ENCODE data around the gene AKT2. TPM values are rescaled to one million over a fixed set of nuclear protein-coding genes. Genes with fewer than 3 reads are reported as not detected.

The AKT2 gene
- total RNA-seq, 1 experiment from 2014 or later, result 108 TPM

DNA sequence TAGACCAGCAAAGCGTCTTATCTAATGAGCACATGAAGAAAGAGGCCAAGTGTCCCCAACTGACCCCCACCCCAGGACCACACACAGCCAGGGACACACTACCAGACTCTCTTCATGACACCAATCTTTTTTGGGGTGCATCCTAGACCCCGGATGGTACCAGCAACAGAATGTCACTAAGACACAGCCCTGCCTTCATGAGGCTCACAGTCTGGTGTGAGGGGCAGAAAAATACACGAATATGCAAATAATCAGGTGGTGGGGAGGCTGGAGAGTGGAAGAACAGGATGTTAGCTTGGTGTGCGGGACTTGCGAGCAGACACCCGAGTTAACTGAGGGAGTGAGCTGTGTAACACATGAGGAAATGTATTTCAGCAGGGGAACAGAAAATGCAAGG, 17.5 kb downstream of the AKT2 start:
- peak overlapping the region; percentile 16 for H3K27ac Mint-ChIP-seq (ENCODE audit: low read depth, unreplicated experiment)

DNA sequence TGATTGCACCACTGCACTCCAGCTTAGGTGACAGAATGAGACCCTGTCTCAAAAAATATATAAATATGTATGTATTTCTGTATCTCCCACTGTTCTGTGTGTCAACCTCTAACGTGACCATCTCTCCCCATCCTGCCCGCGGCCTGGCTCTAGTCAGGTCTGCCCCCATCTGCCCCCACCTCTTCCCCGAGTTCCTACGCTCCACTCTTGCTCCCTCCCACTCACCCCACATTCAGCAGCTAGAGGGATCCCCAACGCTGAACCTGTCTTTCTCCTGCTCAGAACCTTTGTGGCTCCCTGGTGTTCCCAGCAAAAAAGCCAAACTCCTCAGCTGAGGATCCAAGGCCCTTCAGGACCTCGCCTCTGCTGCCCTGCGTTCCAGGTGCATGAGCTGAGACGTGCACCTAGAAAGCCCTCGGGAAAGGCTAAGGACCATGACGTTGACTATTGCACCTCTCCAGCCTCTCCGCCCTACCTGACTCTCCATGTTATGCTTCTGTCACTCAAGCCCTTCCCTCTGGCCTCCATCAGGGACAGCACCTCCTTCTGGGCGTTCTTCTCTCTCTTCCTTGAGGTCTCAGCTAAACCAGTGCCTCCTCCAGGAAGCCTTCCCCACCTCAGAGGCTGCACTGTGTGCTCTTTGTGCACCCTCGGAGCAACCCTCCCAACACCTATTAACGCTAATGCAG, 18.1 kb downstream of the AKT2 start:
- Mint-ChIP-seq H3K4me3 (ENCODE audit: unreplicated experiment) (no peak overlapping the region), H3K9me3 (ENCODE audit: unreplicated experiment) (no peaks in the 10 kb centered on the region), H3K27me3 (ENCODE audit: insufficient read depth, unreplicated experiment) (no peaks in the 10 kb centered on the region), H3K4me1 (ENCODE audit: insufficient read depth, unreplicated experiment) (no peaks in the 10 kb centered on the region), H3K27ac (ENCODE audit: low read depth, unreplicated experiment) (peak overlapping the region; percentile 16), H3K36me3 (ENCODE audit: insufficient read depth, unreplicated experiment) (peaks cover 26% of the 10 kb centered on the region)
- BruUV-seq (replicated peaks), result no TSS peak
- POLR2A ChIA-PET, result interaction anchor here (0.7 kb wide), 1 partner anchor 254 kb away, joined by 3 read pairs; no protein-coding TSS in a partner anchor
- CTCF ChIA-PET, result interaction anchor here (0.6 kb wide), 1 partner anchor 10 kb away, joined by 4 read pairs; no protein-coding TSS in a partner anchor
- no peak for DNase-seq (ENCODE audit: unreplicated experiment)
- intact Hi-C loops (cut with micrococcal nuclease), result no loop called here
- TF ChIP-seq, protein P1, sequence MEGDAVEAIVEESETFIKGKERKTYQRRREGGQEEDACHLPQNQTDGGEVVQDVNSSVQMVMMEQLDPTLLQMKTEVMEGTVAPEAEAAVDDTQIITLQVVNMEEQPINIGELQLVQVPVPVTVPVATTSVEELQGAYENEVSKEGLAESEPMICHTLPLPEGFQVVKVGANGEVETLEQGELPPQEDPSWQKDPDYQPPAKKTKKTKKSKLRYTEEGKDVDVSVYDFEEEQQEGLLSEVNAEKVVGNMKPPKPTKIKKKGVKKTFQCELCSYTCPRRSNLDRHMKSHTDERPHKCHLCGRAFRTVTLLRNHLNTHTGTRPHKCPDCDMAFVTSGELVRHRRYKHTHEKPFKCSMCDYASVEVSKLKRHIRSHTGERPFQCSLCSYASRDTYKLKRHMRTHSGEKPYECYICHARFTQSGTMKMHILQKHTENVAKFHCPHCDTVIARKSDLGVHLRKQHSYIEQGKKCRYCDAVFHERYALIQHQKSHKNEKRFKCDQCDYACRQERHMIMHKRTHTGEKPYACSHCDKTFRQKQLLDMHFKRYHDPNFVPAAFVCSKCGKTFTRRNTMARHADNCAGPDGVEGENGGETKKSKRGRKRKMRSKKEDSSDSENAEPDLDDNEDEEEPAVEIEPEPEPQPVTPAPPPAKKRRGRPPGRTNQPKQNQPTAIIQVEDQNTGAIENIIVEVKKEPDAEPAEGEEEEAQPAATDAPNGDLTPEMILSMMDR (IDR thresholded peaks at IDR 0.05; ENCODE audit: unreplicated experiment), result no peak

More for the DNA sequence above, 17.5 kb downstream of the AKT2 start:
- H3K27me3 Mint-ChIP-seq (ENCODE audit: insufficient read depth, unreplicated experiment), result no peaks in the 10 kb centered on the region
- peaks cover 23% of the 10 kb centered on the region for H3K36me3 Mint-ChIP-seq (ENCODE audit: insufficient read depth, unreplicated experiment)
- no peak for DNase-seq (ENCODE audit: unreplicated experiment)
- no peaks in the 10 kb centered on the region for H3K4me1 Mint-ChIP-seq (ENCODE audit: insufficient read depth, unreplicated experiment)
- ChIA-PET POLR2A (no interaction called here), CTCF (interaction anchor here (0.6 kb wide), 1 partner anchor 10 kb away, joined by 4 read pairs; no protein-coding TSS in a partner anchor)
- intact Hi-C loops (cut with micrococcal nuclease), result no loop called here
- TF ChIP-seq, protein P1 (IDR thresholded peaks at IDR 0.05; ENCODE audit: unreplicated experiment), result no peak
- no TSS peak for BruUV-seq (replicated peaks)
- no peaks in the 10 kb centered on the region for H3K9me3 Mint-ChIP-seq (ENCODE audit: unreplicated experiment)
- no peak overlapping the region for H3K4me3 Mint-ChIP-seq (ENCODE audit: unreplicated experiment)

DNA sequence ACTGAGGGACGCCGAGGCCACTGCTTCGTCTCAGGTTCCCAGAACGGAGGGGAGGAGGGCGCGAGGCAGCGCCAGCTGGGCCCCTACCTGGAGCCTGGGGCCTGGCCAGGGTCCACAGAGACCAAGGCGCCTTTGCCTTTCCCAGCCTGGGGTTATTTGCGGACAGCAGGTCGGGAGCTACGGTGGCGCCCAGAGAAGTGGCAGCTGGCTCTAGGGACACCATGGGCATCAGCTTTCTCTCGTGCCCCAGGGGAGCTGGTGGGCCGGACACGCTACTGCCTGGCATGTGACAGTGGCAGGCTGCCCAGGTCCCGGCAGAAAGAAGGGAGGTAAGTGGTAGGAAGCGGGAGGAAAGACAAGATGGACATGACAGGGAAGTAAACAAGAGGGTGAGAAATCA, 19.0 kb downstream of the AKT2 start:
- BruUV-seq (replicated peaks), result no TSS peak
- H3K27ac Mint-ChIP-seq (ENCODE audit: low read depth, unreplicated experiment), result no peak overlapping the region
- intact Hi-C loops (cut with micrococcal nuclease), result no loop called here
- H3K9me3 Mint-ChIP-seq (ENCODE audit: unreplicated experiment), result no peaks in the 10 kb centered on the region
- TF ChIP-seq, protein P1 (IDR thresholded peaks at IDR 0.05; ENCODE audit: unreplicated experiment), result no peak
- no peaks in the 10 kb centered on the region for H3K27me3 Mint-ChIP-seq (ENCODE audit: insufficient read depth, unreplicated experiment)
- CTCF ChIA-PET, result interaction anchor here (0.6 kb wide), 1 partner anchor 274 kb away, joined by 3 read pairs; no protein-coding TSS in a partner anchor
- H3K4me1 Mint-ChIP-seq (ENCODE audit: insufficient read depth, unreplicated experiment), result no peaks in the 10 kb centered on the region
- DNase-seq (ENCODE audit: unreplicated experiment), result no peak
- peaks cover 35% of the 10 kb centered on the region for H3K36me3 Mint-ChIP-seq (ENCODE audit: insufficient read depth, unreplicated experiment)
- POLR2A ChIA-PET, result interaction anchor here (0.7 kb wide), 1 partner anchor 253 kb away, joined by 3 read pairs; no protein-coding TSS in a partner anchor
- H3K4me3 Mint-ChIP-seq (ENCODE audit: unreplicated experiment), result no peak overlapping the region

DNA sequence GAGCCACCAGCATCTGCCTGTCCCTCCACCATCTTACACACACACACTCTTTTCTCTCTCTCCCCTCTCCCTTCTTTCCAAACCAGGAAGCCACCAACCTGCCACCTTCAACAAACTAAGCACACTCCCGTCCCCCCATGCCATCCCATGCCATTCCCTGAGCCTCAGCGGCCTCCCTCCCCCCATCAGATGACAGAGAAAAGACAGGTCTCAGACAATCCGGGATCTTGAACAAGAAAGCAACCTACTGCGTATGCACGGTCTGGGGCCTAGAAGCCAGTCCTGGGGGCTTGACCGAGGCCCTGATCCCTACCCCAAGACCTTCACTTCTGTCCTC, 19.4 kb downstream of the AKT2 start:
- H3K36me3 Mint-ChIP-seq (ENCODE audit: insufficient read depth, unreplicated experiment), result peaks cover 35% of the 10 kb centered on the region
- no peak overlapping the region for H3K27ac Mint-ChIP-seq (ENCODE audit: low read depth, unreplicated experiment)

More for the DNA sequence above, 19.4 kb downstream of the AKT2 start:
- DNase-seq (ENCODE audit: unreplicated experiment), result no peak
- no peaks in the 10 kb centered on the region for H3K4me1 Mint-ChIP-seq (ENCODE audit: insufficient read depth, unreplicated experiment)
- no TSS peak for BruUV-seq (replicated peaks)
- H3K4me3 Mint-ChIP-seq (ENCODE audit: unreplicated experiment), result no peak overlapping the region
- H3K27me3 Mint-ChIP-seq (ENCODE audit: insufficient read depth, unreplicated experiment), result no peaks in the 10 kb centered on the region
- CTCF ChIA-PET, result no interaction called here
- no peaks in the 10 kb centered on the region for H3K9me3 Mint-ChIP-seq (ENCODE audit: unreplicated experiment)
- TF ChIP-seq, protein P1 (IDR thresholded peaks at IDR 0.05; ENCODE audit: unreplicated experiment), result no peak
- POLR2A ChIA-PET, result no interaction called here
- intact Hi-C loops (cut with micrococcal nuclease), result no loop called here

All from MCF 10A (cell line).